Stimulated activated naive CD8-positive, alpha-beta T cell treated with anti-CD3 and anti-CD28 coated beads, Interleukin-15, Interleukin-2, amounts not matched to agents 100 ng/mL and 50 ng/mL, for 24 hours (primary cell): ENCODE measurements around the gene OTUB1.

Experiments used
- H3K27ac Mint-ChIP-seq: one replicate; pipeline ENCODE4 v1.8.0; 2021; ENCODE audit warnings: mild to moderate bottlenecking, mixed read lengths
- H3K27me3 Mint-ChIP-seq: one replicate; pipeline ENCODE4 v1.8.0; 2021; ENCODE audit warnings: mixed read lengths
- H3K36me3 Mint-ChIP-seq: one replicate; pipeline ENCODE4 v1.8.0; 2021; ENCODE audit warnings: low read depth, mixed read lengths
- H3K4me1 Mint-ChIP-seq: one replicate; pipeline ENCODE4 v1.8.0; 2021; ENCODE audit warnings: low read depth, mixed read lengths
- H3K4me3 Mint-ChIP-seq: one replicate; pipeline ENCODE4 v1.8.0; 2021; ENCODE audit warnings: mild to moderate bottlenecking, mixed read lengths
- H3K9me3 Mint-ChIP-seq: one replicate; pipeline ENCODE4 v1.8.0; 2021; ENCODE audit warnings: mixed read lengths

Gene OTUB1, protein sequence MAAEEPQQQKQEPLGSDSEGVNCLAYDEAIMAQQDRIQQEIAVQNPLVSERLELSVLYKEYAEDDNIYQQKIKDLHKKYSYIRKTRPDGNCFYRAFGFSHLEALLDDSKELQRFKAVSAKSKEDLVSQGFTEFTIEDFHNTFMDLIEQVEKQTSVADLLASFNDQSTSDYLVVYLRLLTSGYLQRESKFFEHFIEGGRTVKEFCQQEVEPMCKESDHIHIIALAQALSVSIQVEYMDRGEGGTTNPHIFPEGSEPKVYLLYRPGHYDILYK

DNA sequence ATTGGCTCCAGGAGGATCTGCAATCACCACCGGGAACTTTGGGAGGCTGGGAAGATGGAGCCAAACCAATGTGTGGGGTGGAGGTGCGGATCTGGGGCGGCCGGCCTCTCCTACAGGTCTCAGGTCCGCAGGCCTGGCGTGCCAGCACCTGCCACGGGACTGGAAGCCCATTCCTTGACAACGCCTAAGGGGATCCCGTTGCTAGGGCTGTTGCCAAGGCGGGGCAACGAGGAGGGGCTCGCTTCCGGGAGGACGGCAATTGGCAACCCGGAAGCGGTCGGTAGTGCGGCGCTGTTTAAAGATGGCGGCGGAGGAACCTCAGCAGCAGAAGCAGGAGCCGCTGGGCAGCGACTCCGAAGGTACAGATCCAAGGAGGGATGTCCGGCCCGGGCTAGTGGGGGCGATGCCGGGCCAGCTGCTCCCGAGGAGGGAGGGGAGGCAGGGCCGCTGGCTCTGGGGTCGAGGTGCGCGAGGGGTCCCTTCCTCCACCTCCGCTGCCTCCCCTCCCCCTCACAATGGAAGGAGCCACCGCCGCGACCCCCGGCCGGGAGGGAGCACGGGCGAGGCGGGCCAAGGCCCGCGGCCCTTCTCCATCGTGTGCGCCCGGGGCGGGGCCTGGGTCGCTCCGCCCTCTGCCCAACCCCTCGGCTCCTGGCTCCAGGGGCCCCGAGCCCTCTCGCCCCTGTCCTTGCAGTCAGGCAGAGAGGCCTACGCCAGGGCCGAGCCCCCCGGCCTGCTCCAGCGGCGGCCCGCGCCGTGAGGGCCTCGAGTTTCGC, at the start of gene OTUB1:
OTUB1 (plus strand) TSS at position 283 of the 776 bp plus-strand sequence; CDS start at position 302, 19 bp downstream.
- H3K9me3 Mint-ChIP-seq: no peaks in the 10 kb centered on the region
- H3K27ac Mint-ChIP-seq: peak within 1 kb of the TSS; percentile 97
- H3K4me3 Mint-ChIP-seq: peak within 1 kb of the TSS; percentile 96
- H3K4me1 Mint-ChIP-seq: peaks cover 29% of the 10 kb centered on the region
- no peaks in the 10 kb centered on the region for H3K27me3 Mint-ChIP-seq
- H3K36me3 Mint-ChIP-seq: peaks cover 18% of the 10 kb centered on the region

DNA sequence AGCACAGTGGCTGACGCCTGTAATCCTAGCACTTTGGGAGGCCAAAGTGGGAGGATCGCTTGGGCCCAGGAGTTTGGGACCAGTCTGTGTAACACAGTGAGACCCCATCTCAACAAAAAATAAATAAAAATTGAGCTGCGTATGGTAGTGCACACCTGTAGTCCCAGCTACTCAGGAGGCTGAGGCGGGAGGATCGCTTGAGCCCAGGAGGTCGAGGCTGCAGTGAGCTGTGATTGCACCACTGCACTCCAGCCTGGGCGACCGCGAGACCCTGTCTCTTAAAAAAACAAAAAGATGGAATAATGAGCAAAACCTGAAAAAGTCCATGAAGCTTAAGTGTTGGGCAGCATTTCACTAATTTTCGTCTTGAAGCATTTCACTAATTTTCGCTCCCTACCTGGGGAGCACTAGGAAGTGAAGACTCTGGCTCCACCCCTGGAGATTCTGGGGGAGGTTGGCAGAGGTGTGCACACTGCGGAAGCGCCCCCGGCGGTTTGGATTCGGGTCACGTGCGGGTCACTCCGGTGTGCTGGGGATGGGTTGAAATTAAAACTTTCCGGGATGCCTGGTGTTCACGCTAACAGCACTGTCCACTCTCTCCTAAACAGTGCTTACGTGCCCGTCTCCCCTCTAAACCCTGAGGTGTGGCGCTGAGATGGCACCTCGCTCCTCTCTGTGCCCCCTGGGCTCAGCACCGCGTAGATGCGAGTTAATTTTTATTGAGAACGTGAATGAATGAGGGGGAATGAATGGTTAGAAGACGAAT, 48.3 kb upstream of the OTUB1 start:
- Mint-ChIP-seq H3K4me1 (peaks cover 26% of the 10 kb centered on the region), H3K4me3 (peak overlapping the region; percentile 88), H3K36me3 (peaks cover 4% of the 10 kb centered on the region), H3K9me3 (no peaks in the 10 kb centered on the region), H3K27ac (peak overlapping the region; percentile 91), H3K27me3 (no peaks in the 10 kb centered on the region)

DNA sequence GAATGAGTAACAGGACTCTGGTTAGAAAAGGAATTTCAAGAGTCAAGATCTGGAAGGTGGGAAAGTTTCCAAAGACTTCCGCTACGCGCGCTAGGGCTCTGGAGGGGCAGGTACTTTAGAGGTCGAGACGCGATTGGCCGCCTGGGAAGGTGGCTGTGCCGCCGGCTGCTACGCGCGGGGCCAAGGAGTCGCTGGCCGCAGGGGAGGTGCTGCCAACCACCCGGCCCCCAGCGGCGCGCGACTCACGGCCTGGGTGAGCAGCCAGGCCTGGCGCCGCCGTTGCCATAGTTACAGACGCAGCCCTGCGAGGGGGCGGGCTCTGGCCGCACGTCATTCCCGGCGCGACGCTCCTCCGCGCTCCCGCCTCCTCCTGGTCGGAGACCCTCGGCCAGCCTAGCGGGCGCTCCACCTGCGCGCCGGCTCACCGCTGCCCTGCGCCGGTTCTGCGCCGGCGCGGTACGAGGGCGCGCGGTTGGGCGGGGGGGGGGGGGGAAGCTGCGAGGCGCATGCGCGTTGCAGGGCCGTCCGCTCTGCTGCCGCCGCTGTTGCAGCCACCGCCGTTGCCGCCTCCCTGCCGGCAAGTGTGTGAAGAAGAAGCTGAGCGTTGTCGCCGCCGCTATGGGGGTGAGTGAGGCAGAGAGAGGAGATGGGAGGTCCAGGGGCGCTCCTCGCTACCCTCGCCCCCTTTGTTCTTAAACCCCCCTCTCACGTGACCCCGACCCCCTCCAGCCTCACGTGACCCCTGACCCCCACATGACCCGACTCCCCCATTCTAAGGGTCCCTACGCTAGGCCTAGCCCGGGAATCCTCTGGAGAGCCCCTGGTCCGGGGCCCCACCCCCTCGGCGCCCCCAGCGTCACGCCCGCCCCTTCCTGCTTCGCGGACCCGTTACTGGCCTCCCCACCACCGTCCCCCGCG, 47.5 kb upstream of the OTUB1 start, which contains the start of gene NAA40:
NAA40 (plus strand) TSS at position 524 of the 918 bp plus-strand sequence; CDS start at position 619, 95 bp downstream.
- H3K9me3 Mint-ChIP-seq: no peaks in the 10 kb centered on the region
- peak within 1 kb of the TSS; percentile 88 for H3K4me3 Mint-ChIP-seq
- H3K27ac Mint-ChIP-seq: peak within 1 kb of the TSS; percentile 91
- H3K27me3 Mint-ChIP-seq: no peaks in the 10 kb centered on the region
- H3K4me1 Mint-ChIP-seq: peaks cover 26% of the 10 kb centered on the region
- H3K36me3 Mint-ChIP-seq: peaks cover 4% of the 10 kb centered on the region

DNA sequence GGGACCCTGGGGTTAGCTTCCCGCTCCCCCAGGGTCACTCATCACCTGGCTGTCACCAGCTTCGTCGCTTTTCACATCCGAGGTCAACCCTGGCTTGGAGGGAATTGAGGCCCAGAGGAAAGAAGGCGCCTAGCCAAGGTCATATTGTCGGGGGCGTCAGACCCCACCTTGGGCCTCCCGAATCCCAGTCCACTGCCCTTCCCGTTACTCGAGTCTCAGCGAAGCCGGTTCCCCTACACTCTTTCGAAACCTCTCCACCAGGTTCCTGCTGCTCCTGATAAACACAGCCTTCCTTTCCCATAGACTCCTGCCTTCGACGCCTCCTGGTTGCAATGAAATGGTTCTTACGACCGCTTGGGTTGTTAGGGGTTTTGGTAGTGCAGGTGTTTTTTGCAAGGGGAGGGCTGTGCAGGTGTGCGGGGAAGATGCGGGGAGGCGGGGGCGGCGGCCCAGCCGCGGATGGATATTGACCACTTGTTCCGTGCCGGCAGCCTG, 46.8 kb upstream of the OTUB1 start:
- peaks cover 26% of the 10 kb centered on the region for H3K4me1 Mint-ChIP-seq
- no peaks in the 10 kb centered on the region for H3K27me3 Mint-ChIP-seq
- H3K9me3 Mint-ChIP-seq: no peaks in the 10 kb centered on the region
- H3K27ac Mint-ChIP-seq: peak overlapping the region; percentile 83
- H3K36me3 Mint-ChIP-seq: peaks cover 4% of the 10 kb centered on the region
- peak overlapping the region; percentile 88 for H3K4me3 Mint-ChIP-seq

DNA sequence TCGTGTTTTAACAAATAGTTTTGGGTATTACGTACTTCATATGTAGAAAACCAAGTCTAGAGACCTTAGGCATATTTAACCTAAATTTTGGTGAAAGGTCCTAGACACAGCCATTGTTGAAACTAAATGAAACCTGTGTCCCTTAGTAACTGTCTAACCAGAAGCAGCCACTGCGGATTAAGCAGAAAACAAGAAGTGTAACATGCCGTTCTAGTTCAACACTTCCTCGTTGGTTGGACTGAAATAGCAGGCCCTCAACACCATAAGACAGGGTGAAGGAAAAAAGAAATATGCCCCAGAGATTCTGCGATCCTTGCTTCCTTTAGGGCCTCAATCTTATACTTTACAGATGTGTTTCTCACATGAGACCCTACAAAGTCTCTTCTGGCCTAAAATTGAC, 45.5 kb upstream of the OTUB1 start:
- no peak overlapping the region for H3K27ac Mint-ChIP-seq
- peaks cover 26% of the 10 kb centered on the region for H3K4me1 Mint-ChIP-seq
- peaks cover 4% of the 10 kb centered on the region for H3K36me3 Mint-ChIP-seq
- no peaks in the 10 kb centered on the region for H3K27me3 Mint-ChIP-seq
- H3K4me3 Mint-ChIP-seq: peak overlapping the region; percentile 51
- no peaks in the 10 kb centered on the region for H3K9me3 Mint-ChIP-seq

DNA sequence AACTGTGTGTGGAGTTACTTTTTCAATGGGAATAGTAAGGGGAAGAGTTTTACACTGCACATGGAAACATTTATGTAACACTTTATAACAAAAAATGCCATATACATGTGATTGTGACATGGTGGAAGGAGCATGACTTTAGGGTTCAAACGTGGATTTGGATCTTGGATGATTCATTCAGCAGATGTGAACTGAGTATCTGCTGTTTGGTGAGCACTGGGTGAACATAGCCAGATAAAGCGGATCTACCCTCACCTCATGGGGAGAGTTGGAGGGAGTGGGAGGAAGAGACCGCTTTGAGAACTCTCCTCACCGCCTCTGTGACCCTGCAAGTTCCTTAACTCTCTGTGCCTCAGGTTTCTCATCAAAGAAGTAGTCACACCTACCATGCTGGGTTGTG, 44.3 kb upstream of the OTUB1 start:
- no peak overlapping the region for H3K4me3 Mint-ChIP-seq
- H3K27ac Mint-ChIP-seq: no peak overlapping the region
- H3K36me3 Mint-ChIP-seq: peaks cover 8% of the 10 kb centered on the region
- H3K4me1 Mint-ChIP-seq: peaks cover 26% of the 10 kb centered on the region
- H3K27me3 Mint-ChIP-seq: no peaks in the 10 kb centered on the region
- no peaks in the 10 kb centered on the region for H3K9me3 Mint-ChIP-seq

DNA sequence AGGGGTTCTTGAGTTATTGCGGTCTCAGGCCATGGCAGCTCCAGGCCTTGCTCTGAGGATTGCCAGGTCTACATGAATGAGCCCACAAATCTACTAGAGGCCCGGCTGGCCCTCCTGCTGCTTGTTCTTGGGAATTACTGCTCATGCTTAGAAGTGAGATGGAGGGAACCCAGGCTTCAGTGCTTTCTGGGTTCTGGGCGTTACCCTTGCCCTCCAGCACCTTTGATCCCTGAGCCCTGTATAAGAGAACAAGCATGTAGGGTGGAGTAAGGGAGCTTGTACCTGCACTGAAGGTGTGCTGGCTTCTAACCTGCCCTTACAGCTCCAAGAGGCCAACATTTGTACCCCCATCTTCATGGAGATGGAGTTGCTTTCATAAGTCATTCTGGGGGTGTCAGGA, 43.4 kb upstream of the OTUB1 start:
- H3K36me3 Mint-ChIP-seq: peaks cover 13% of the 10 kb centered on the region
- peaks cover 22% of the 10 kb centered on the region for H3K4me1 Mint-ChIP-seq
- H3K4me3 Mint-ChIP-seq: no peak overlapping the region
- no peak overlapping the region for H3K27ac Mint-ChIP-seq
- no peaks in the 10 kb centered on the region for H3K27me3 Mint-ChIP-seq
- H3K9me3 Mint-ChIP-seq: no peaks in the 10 kb centered on the region

DNA sequence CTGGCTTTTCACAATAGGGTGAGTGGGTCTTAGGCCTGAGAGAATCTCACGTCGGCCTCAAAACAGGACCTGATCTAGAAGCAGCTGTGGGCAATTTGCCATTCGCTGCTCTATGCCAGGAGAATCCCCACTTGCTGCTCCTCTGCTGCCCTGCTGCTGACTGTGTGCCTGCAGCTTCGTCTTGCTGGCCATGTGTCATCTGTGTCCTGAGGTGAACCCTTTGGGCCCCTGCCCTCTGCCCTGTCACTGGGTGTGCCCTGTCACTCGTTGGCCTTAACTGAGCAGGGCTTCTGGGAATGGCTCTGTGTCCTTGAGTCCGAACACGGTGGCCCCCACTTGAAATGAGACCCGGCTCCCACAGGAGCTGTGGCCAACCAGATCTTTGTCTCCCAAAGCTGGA, 41.3 kb upstream of the OTUB1 start:
- H3K27me3 Mint-ChIP-seq: no peaks in the 10 kb centered on the region

DNA sequence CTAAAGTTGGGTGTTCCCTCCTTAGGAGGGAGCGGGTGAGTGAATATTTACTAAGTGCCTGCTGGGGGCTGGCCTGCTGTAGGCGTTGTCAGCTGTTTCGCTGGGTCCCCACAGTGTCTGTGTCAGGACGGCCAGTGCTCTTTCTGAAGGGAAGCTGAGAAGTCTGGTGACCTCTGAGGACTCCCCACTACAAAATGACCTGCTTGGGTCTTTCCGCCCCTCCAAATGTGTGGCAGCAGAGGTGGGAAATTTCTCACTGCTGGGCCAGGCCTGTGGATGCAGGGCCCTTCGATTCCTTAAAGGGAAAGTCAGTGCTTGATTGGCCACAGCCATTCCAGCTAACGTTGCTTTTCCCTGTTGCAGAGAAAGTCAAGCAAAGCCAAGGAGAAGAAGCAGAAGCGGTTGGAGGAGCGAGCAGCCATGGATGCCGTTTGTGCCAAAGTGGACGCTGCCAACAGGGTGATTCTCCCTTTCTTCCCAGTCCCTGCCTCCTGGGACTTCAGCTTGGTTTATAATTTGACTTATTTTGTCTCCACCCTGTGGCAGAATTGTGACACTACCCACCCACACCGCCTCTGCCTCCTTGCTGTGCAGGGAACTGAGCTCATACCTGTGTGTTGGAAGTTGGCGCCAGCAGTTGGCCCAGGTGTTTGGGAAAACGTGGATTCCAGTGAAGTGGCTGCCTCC, 40.6 kb upstream of the OTUB1 start:
- no peaks in the 10 kb centered on the region for H3K9me3 Mint-ChIP-seq
- H3K27ac Mint-ChIP-seq: no peak overlapping the region
- H3K4me3 Mint-ChIP-seq: no peak overlapping the region
- no peaks in the 10 kb centered on the region for H3K27me3 Mint-ChIP-seq
- peaks cover 11% of the 10 kb centered on the region for H3K36me3 Mint-ChIP-seq
- H3K4me1 Mint-ChIP-seq: peaks cover 6% of the 10 kb centered on the region

More for the DNA sequence above, 41.3 kb upstream of the OTUB1 start:
- no peak overlapping the region for H3K4me3 Mint-ChIP-seq
- peaks cover 11% of the 10 kb centered on the region for H3K4me1 Mint-ChIP-seq
- peaks cover 13% of the 10 kb centered on the region for H3K36me3 Mint-ChIP-seq
- no peaks in the 10 kb centered on the region for H3K9me3 Mint-ChIP-seq
- H3K27ac Mint-ChIP-seq: no peak overlapping the region

DNA sequence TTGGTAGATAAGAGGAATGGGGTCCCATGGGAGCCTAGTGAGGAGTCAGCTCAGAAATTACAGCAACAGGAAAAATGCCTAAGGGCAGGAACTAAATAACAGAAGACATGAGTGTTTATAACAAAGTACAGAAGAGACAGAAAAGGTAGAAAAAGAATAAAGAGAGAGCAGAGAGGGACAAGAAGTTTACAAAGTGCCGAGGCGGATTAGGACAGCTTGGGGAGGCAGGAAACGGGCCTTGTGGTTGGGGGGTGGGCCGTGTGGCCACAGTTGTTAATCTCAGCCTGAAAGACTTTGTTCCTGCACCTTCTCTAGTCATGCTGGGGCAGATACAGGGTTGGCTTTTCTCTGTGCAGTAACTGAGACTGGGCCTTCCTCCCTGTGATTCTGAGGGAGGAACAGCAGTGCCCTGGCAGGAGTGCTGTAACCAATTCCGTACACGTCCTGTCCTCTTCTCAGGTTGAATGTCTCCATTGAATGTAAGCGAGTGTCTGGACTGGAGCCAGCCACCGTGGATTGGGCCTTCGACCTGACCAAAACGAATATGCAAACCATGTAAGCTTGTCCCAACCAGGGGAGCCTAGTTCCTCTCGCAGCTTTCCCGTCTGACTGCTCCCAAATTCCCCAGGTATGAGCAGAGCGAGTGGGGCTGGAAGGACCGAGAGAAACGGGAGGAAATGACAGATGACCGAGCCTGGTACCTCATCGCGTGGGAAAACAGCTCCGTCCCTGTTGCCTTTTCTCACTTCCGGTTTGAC, 34.3 kb upstream of the OTUB1 start:
- Mint-ChIP-seq H3K9me3 (no peaks in the 10 kb centered on the region), H3K4me1 (peaks cover 22% of the 10 kb centered on the region), H3K27me3 (no peaks in the 10 kb centered on the region), H3K36me3 (peaks cover 37% of the 10 kb centered on the region), H3K27ac (peak overlapping the region; percentile 69), H3K4me3 (peak overlapping the region; percentile 1)

DNA sequence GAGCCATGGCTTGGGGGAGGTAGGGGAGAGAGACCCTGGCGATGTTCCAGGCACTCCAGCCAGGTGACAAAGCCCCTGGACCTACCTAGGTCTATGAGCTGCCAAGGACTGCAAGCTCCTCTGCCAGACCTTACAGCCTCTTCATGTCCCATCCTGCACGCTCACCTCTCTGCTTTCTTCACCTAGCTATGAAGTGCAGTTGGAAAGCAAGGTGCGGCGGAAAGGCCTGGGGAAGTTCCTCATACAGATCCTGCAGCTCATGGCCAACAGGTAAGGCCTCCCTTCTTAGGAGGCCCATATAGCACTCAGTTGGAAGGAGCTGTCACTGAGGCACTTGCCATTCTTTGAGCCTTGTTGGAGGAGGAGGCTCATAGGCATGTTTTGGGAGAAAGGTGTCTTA, 33.7 kb upstream of the OTUB1 start:
- H3K36me3 Mint-ChIP-seq: peaks cover 32% of the 10 kb centered on the region
- H3K27ac Mint-ChIP-seq: no peak overlapping the region
- no peak overlapping the region for H3K4me3 Mint-ChIP-seq

DNA sequence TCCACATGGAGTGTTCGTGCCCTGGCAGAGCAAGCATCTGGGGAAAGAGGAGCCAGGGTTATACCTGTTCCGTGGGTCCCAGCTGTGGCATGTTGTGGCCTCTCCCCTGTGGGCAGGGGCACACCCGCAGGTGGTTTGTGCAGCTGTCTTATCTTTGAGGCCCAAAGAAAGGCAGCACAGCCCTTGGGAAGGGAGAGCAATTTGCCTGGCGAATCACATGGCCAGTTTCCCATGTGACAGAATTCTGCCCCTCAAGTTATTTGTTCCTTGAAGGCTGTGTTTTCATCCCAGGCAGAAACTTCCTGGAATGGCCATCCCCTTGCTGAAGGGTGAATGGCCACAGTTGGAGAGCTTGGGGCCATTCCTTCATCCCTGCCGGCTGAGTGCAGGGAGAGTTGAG, 28.2 kb upstream of the OTUB1 start:
- Mint-ChIP-seq H3K9me3 (no peaks in the 10 kb centered on the region), H3K36me3 (peaks cover 22% of the 10 kb centered on the region), H3K4me1 (peaks cover 13% of the 10 kb centered on the region), H3K4me3 (no peak overlapping the region), H3K27me3 (no peaks in the 10 kb centered on the region), H3K27ac (no peak overlapping the region)

More for the DNA sequence above, 33.7 kb upstream of the OTUB1 start:
- Mint-ChIP-seq H3K4me1 (peaks cover 22% of the 10 kb centered on the region), H3K9me3 (no peaks in the 10 kb centered on the region), H3K27me3 (no peaks in the 10 kb centered on the region)
